ENCODE results near the gene ZNF239.

- TF ChIP-seq CTCF (IDR thresholded peaks at IDR 0.05; ENCODE audit: insufficient read depth, low read length) (no peak), POLR2AphosphoS5 (IDR thresholded peaks at IDR 0.05; ENCODE audit: low read depth) (no peak), GABPA (IDR thresholded peaks at IDR 0.05; ENCODE audit: low read depth) (no peak), REST (IDR thresholded peaks at IDR 0.05; ENCODE audit: insufficient replicate concordance, low read depth) (no peak)
Observed at GRCh38 chr10:43622038-43622437, 47.6 kb upstream of the ZNF239 start.
